GM19238 (cell line): ENCODE results near the gene ERICH6B.

ENCODE experiments used
- DNase-seq: peaks from one replicate; pipeline ENCODE4 v3.0.0; 2011; ENCODE audit warnings: low spot score; ENCODE audit not compliant: insufficient read length

The ERICH6B gene

DNA sequence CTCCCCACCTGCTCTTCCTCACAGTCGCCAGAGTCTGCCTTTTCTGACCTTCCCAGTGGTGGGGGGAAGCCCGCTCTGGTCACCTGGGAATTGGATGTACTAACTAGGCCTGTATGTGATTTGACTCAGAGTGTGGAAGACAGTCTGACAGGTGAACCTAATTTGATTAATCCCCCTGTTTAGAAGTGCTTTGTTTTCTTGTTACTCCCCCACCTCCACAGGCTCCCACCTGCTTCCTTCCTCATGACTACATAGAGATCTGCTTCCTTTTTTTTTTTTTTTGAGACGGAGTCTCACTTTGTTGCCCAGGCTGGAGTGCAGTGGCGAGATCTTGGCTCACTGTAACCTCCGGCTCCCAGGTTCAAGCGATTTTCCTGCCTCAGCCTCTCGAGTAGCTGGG is 106.8 kb downstream of the ERICH6B start:
- DNase-seq = no peak

DNA sequence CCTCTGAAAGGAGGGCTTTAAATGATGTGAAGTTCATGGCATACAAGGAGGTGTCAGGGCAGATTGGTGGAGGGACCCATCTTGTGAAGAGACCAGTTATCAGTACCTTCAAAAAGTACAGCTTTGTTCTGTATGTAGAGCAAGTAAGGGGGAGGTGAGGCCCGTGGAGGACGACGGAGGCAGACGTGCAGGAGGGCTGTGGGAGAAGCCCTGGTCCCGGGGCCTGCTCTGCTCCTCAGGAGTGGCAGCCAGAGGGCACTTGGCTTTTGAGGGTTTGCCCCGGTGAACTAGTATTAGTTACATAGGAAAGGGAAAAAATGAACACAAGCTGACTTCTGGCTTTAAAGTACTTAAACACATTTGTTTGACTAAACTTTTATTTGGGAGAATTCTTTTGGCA is 108.7 kb downstream of the ERICH6B start:
- no peak for DNase-seq

DNA sequence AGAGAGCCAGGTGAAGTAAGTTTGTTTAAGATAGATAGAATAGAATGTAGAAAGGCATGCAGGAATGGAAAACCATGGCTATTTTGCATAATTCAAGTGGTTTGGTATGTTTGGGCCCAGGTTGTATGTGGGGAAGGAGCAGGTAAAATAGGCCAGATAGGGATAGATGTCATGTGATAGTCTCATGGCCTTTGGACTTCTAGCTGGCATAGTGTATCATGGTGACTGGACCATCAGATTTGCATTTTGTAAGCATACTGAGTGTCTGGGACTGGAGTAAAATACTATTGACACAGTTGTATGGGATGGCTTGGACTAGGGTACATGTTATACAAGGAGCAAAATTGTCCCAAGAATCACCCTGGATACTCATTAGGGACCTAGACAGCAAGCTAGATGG is 111.9 kb downstream of the ERICH6B start:
- no peak for DNase-seq

DNA sequence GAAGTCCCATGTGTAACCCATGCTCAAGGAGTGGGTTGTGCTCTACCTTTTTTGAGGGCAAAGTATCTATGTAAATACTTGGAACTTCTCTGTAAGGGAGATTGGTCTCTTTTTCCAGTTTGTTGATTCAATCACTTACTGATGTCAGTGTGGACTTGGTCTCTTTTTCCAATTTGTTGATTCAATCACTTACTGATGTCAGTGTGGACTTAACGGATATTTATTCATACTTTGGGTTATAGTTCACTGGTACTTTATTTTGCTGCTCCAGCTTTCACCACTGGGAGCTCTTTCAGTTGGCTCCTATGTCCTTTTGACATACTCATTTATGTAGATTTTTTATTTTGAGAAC is 114.4 kb downstream of the ERICH6B start:
- no peak for DNase-seq

DNA sequence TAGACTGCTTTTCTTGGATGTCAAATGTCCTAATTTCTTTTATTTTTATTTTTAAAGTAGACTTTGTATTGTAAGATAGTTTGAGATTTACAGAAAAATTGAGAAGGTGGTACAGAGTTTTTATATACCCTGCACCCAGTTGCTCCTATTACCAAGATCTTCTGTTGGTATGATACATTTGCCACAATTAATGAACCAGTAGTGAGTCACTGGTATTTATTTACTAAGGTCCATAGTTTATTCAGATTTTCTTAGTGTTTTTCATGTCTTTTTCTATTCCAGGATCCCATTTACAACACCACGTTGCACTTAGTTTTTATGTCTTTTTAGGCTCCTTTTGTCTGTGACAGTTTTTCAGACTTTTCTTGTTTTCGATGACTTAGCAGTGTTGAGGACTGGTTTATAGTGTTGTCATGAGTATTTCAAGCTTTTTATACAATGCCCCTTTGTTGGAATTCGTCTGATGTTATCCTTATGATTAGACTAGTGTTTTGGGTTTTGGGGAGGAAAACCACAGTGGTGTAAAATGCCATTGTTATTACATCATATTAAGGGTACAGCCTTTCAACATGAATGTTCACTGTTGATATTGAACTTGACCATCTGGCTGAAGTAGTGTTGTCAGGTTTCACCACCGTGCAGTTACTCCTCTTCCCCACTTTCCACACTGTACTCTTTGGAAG is 114.9 kb downstream of the ERICH6B start:
- DNase-seq = no peak

DNA sequence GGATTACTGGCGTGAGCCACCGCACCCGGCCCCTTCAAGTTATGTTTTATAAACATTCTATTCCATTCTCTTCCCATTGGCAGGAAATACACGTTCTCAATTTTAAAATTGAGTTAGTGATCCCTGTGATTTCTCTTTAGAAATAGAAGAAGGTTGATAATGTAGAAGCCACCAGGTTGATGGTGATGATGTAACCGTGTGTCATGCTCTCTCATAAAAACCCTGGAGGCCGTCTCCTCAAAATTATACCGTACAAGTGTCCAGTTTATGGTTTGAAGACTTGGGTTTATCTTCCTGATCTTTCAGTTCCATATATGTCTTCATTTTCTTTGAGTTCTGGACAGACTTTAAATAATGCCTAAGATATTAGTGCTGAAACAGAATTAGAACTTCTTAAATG is 118.6 kb downstream of the ERICH6B start:
- DNase-seq = no peak

DNA sequence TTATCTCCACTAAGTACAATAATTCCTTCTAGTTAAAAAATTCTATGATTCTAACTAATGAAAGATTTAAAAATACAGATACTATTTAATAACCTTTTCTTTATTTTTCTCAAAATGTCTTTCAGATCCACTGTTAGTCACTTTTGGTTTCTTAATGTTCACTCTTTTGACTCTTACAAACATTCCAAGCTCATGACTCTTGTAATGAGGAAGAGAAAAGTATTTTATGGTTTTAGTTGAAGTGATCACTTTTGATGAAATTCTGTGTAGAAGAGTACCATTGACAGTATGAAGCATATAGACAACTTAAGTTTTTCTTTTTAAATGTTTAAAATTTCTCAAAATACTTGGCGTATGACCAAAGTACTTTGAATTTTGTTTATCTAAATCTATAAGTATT is 123.0 kb downstream of the ERICH6B start:
- no peak for DNase-seq
